ENCODE results near the gene GSG1L2. TPM values are rescaled to one million over a fixed set of nuclear protein-coding genes. Genes with fewer than 3 reads are reported as not detected.
A peak's percentile ranks its signal among the peaks of the same experiment; 100 is the strongest.

Gene GSG1L2
- total and polyA plus RNA-seq, 2 donors (not counting 1 experiment from before 2014, with no cell fraction given) = not detected

DNA sequence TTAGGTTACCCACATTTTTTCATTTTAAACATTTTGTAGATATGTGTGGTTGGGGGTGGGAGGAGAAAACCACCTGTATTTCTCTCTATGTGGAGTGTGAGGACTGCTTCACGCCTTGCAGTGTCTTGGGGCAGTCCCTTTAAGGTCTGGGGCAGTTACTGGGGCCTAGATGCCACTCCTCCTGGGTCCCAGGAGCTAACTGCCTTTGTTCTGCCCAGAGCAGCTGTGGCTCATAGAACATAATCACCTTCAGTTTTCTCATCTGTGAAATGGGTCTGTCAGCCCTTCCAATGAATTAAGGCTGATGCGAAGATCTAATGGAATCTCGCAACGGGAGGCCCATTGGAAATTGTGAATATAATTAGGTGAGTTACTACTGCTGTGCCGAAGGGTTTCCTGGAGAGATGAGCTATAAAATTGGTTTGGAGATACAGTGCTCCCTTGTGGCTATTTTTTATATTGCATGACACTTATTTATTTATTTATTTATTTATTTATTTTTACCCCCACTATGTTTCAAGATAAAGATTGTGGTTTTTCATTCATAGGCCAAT lies 53.4 kb downstream of the GSG1L2 start:
- POLR2A ChIA-PET = no interaction called here
- no peaks in the 10 kb centered on the region for H3K4me1 ChIP-seq (ENCODE audit: control insufficient read depth in 2 of 2, insufficient read depth in 2 of 2, low read length in 2 of 2)
- Mint-ChIP-seq H3K4me3 (no peak overlapping the region), H3K9me3 (ENCODE audit: insufficient read depth) (no peaks in the 10 kb centered on the region), H3K27me3 (peaks cover 17% of the 10 kb centered on the region), H3K27ac (no peak overlapping the region), H3K4me1 (no peaks in the 10 kb centered on the region)
- H3K36me3 ChIP-seq (replicated peaks in 1 of 2; ENCODE audit: control extremely low read depth in 1 of 2, control insufficient read depth in 1 of 2, extremely low read depth in 1 of 2, insufficient read depth in 2 of 2, low read length in 1 of 2) = no peaks in the 10 kb centered on the region
- ATAC-seq (ENCODE audit: low read depth) = no peak
- no peak overlapping the region for H3K4me2 ChIP-seq (replicated peaks; ENCODE audit: low read depth, low read length, poor library complexity, severe bottlenecking)
- H2AFZ ChIP-seq (ENCODE audit: insufficient read depth, low read depth, low read length, poor library complexity, severe bottlenecking) = no peak overlapping the region
- TF ChIP-seq, protein P1, sequence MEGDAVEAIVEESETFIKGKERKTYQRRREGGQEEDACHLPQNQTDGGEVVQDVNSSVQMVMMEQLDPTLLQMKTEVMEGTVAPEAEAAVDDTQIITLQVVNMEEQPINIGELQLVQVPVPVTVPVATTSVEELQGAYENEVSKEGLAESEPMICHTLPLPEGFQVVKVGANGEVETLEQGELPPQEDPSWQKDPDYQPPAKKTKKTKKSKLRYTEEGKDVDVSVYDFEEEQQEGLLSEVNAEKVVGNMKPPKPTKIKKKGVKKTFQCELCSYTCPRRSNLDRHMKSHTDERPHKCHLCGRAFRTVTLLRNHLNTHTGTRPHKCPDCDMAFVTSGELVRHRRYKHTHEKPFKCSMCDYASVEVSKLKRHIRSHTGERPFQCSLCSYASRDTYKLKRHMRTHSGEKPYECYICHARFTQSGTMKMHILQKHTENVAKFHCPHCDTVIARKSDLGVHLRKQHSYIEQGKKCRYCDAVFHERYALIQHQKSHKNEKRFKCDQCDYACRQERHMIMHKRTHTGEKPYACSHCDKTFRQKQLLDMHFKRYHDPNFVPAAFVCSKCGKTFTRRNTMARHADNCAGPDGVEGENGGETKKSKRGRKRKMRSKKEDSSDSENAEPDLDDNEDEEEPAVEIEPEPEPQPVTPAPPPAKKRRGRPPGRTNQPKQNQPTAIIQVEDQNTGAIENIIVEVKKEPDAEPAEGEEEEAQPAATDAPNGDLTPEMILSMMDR (IDR thresholded peaks at IDR 0.05) = peak; percentile 67
- TF ChIP-seq EZH2 (IDR thresholded peaks at IDR 0.05; ENCODE audit: borderline replicate concordance, insufficient read depth, low read depth, low read length, poor library complexity, severe bottlenecking) = no peak
- H3K79me2 ChIP-seq (ENCODE audit: control insufficient read depth, insufficient read depth, low read length) = no peaks in the 10 kb centered on the region
- H3K27me3 ChIP-seq (replicated peaks in 1 of 4; ENCODE audit: control extremely low read depth in 1 of 4, control insufficient read depth in 3 of 4, insufficient read depth in 4 of 4, low read length in 3 of 4) = no peaks in the 10 kb centered on the region
- no peak overlapping the region for H3K4me3 ChIP-seq (ENCODE audit: control extremely low read depth in 1 of 5, extremely low read depth in 1 of 5, insufficient read depth in 1 of 5, low read depth in 2 of 5, low read length in 4 of 5)
- intact Hi-C loops (cut with micrococcal nuclease) = no loop called here
- no peak overlapping the region for H3K9ac ChIP-seq (ENCODE audit: low read length)
- DNase-seq = peak; percentile 48
- no peak overlapping the region for H3K27ac ChIP-seq (ENCODE audit: low read length in 2 of 2)
- H3K9me3 ChIP-seq (ENCODE audit: control extremely low read depth in 1 of 3, control insufficient read depth in 2 of 3, insufficient read depth in 1 of 3, low read length in 2 of 3) = peaks cover 0 to 5% (median 0%) of the 10 kb centered on the region in 3 donors
- WGBS (ENCODE audit: insufficient coverage) = 31% methylated on average over 3 of the region's 5 CpGs
- CTCF ChIA-PET = interaction anchor here (0.5 to 1.4 kb wide), 2 partner anchors 9 to 42 kb away, joined by 3 to 6 read pairs; no protein-coding TSS in a partner anchor
- H4K20me1 ChIP-seq (ENCODE audit: control insufficient read depth, insufficient read depth, low read length, poor library complexity, severe bottlenecking) = no peaks in the 10 kb centered on the region

DNA sequence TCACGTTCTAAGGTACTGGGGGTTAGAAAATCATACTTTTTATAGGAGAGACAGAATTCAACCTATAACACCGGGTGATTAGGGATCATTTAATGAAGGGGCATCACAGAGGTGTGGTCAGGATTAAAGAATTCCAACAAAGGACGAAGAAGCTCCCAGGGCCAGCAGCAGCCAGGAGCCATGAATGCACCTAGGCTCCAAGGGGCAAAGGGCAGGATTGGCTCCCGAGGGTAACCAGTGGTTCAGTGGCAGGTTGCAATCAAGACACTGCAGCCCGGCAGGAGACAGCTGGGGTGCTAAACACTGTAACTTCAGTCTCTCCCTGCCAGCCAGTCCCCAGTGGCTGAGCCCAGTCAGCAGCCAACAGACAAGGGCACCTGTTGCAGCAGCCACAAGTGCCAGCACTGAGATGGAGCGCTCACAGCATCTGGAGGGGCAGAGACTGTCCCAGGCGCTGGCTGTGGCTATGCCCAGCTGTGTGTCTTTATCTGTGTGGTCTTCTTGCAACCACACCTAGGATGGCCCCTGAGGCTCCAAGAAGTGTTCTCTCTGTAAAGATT lies 54.4 kb downstream of the GSG1L2 start:
- Mint-ChIP-seq H3K27ac (no peak overlapping the region), H3K4me1 (no peaks in the 10 kb centered on the region), H3K9me3 (ENCODE audit: insufficient read depth) (no peaks in the 10 kb centered on the region), H3K27me3 (peaks cover 18% of the 10 kb centered on the region), H3K4me3 (no peak overlapping the region)
- H3K4me1 ChIP-seq (ENCODE audit: control insufficient read depth in 2 of 2, insufficient read depth in 2 of 2, low read length in 2 of 2) = no peaks in the 10 kb centered on the region
- H3K9me3 ChIP-seq (ENCODE audit: control extremely low read depth in 1 of 3, control insufficient read depth in 2 of 3, insufficient read depth in 1 of 3, low read length in 2 of 3) = peaks cover 0 to 5% (median 0%) of the 10 kb centered on the region in 3 donors
- H3K27ac ChIP-seq (ENCODE audit: low read length in 2 of 2) = no peak overlapping the region
- no peak for ATAC-seq (ENCODE audit: low read depth)
- no peak overlapping the region for H3K4me3 ChIP-seq (ENCODE audit: control extremely low read depth in 1 of 5, extremely low read depth in 1 of 5, insufficient read depth in 1 of 5, low read depth in 2 of 5, low read length in 4 of 5)
- POLR2A ChIA-PET = no interaction called here
- no peak for DNase-seq
- intact Hi-C loops (cut with micrococcal nuclease) = no loop called here
- 94% methylated on average over 6 of the region's 7 CpGs for WGBS (ENCODE audit: insufficient coverage)
- H3K79me2 ChIP-seq (ENCODE audit: control insufficient read depth, insufficient read depth, low read length) = no peaks in the 10 kb centered on the region
- H3K36me3 ChIP-seq (replicated peaks in 1 of 2; ENCODE audit: control extremely low read depth in 1 of 2, control insufficient read depth in 1 of 2, extremely low read depth in 1 of 2, insufficient read depth in 2 of 2, low read length in 1 of 2) = no peaks in the 10 kb centered on the region
- no peaks in the 10 kb centered on the region for H4K20me1 ChIP-seq (ENCODE audit: control insufficient read depth, insufficient read depth, low read length, poor library complexity, severe bottlenecking)
- H3K9ac ChIP-seq (ENCODE audit: low read length) = no peak overlapping the region
- TF ChIP-seq, protein P1 (IDR thresholded peaks at IDR 0.05) = no peak
- TF ChIP-seq EZH2 (IDR thresholded peaks at IDR 0.05; ENCODE audit: borderline replicate concordance, insufficient read depth, low read depth, low read length, poor library complexity, severe bottlenecking) = no peak
- CTCF ChIA-PET = interaction anchor here (1.4 kb wide), 1 partner anchor 9 kb away, joined by 6 read pairs; no protein-coding TSS in a partner anchor
- no peak overlapping the region for H3K4me2 ChIP-seq (replicated peaks; ENCODE audit: low read depth, low read length, poor library complexity, severe bottlenecking)
- H3K27me3 ChIP-seq (replicated peaks in 1 of 4; ENCODE audit: control extremely low read depth in 1 of 4, control insufficient read depth in 3 of 4, insufficient read depth in 4 of 4, low read length in 3 of 4) = no peaks in the 10 kb centered on the region
- no peak overlapping the region for H2AFZ ChIP-seq (ENCODE audit: insufficient read depth, low read depth, low read length, poor library complexity, severe bottlenecking)
